ENCODE measurements around the gene ENGASE. TPM values are rescaled to one million over a fixed set of nuclear protein-coding genes. Genes with fewer than 3 reads are reported as not detected.

Gene ENGASE
- total RNA-seq, 1 donor from 2014 or later = 11.7 TPM

- H3K9ac ChIP-seq = no peak overlapping the region
- H3K27me3 ChIP-seq = peaks cover 26% of the 10 kb centered on the region
- H3K4me1 ChIP-seq = peaks cover 18% of the 10 kb centered on the region
- H3K27ac ChIP-seq = no peak overlapping the region
- peaks cover 10% of the 10 kb centered on the region for H4K20me1 ChIP-seq (ENCODE audit: low read depth)
- Mint-ChIP-seq H3K27ac (no peak overlapping the region), H3K4me3 (no peak overlapping the region), H3K9me3 (peaks cover 5% of the 10 kb centered on the region), H3K27me3 (ENCODE audit: insufficient read depth, low read depth) (peaks cover 20% of the 10 kb centered on the region), H3K4me1 (peaks cover 18% of the 10 kb centered on the region), H3K36me3 (no peaks in the 10 kb centered on the region)
- no peak overlapping the region for H2AFZ ChIP-seq (replicated peaks)
- H3F3A ChIP-seq (ENCODE audit: low read depth) = peaks cover 25% of the 10 kb centered on the region
- no peak for DNase-seq (ENCODE audit: low spot score)
- H3K79me2 ChIP-seq (ENCODE audit: low read depth) = no peaks in the 10 kb centered on the region
- H3K4me3 ChIP-seq = no peak overlapping the region
- H3K9me3 ChIP-seq (ENCODE audit: low read depth) = no peaks in the 10 kb centered on the region
- H3K4me2 ChIP-seq = no peak overlapping the region
- no peaks in the 10 kb centered on the region for H3K36me3 ChIP-seq
- TF ChIP-seq EZH2phosphoT487 (IDR thresholded peaks at IDR 0.05) = no peak
- no peak for TF ChIP-seq EZH2 (IDR thresholded peaks at IDR 0.05)
- no peak for TF ChIP-seq CTCF (IDR thresholded peaks at IDR 0.05)
These were observed 29.5 kb upstream of the ENGASE start for GRCh38 chr17:79045001-79045729.

- Histone ChIP-seq H3K36me3 (no peaks in the 10 kb centered on the region), H3K4me2 (no peak overlapping the region), H3K4me1 (peaks cover 18% of the 10 kb centered on the region), H3K27ac (no peak overlapping the region), H3K79me2 (ENCODE audit: low read depth) (no peaks in the 10 kb centered on the region), H3K4me3 (no peak overlapping the region), H3K9me3 (ENCODE audit: low read depth) (no peaks in the 10 kb centered on the region), H3K9ac (no peak overlapping the region), H3F3A (ENCODE audit: low read depth) (peaks cover 25% of the 10 kb centered on the region), H3K27me3 (peaks cover 26% of the 10 kb centered on the region), H2AFZ (replicated peaks) (no peak overlapping the region), H4K20me1 (ENCODE audit: low read depth) (peaks cover 10% of the 10 kb centered on the region)
- no peaks in the 10 kb centered on the region for H3K36me3 Mint-ChIP-seq
- peaks cover 19% of the 10 kb centered on the region for H3K27me3 Mint-ChIP-seq (ENCODE audit: insufficient read depth, low read depth)
- no peak for TF ChIP-seq EZH2 (IDR thresholded peaks at IDR 0.05)
- peak; percentile 86 for TF ChIP-seq CTCF (IDR thresholded peaks at IDR 0.05)
- peaks cover 5% of the 10 kb centered on the region for H3K9me3 Mint-ChIP-seq
- peak overlapping the region; percentile 51 for H3K27ac Mint-ChIP-seq
- H3K4me1 Mint-ChIP-seq = peaks cover 18% of the 10 kb centered on the region
- peak overlapping the region; percentile 38 for H3K4me3 Mint-ChIP-seq
- peak; percentile 82 for DNase-seq (ENCODE audit: low spot score)
These were observed 28.8 kb upstream of the ENGASE start for GRCh38 chr17:79045842-79046196.

- H3K9ac ChIP-seq = no peak overlapping the region
- no peaks in the 10 kb centered on the region for H3K79me2 ChIP-seq (ENCODE audit: low read depth)
- Mint-ChIP-seq H3K4me1 (peaks cover 18% of the 10 kb centered on the region), H3K36me3 (no peaks in the 10 kb centered on the region), H3K9me3 (peaks cover 5% of the 10 kb centered on the region), H3K27ac (no peak overlapping the region), H3K4me3 (no peak overlapping the region), H3K27me3 (ENCODE audit: insufficient read depth, low read depth) (peaks cover 22% of the 10 kb centered on the region)
- H3K27ac ChIP-seq = no peak overlapping the region
- H3K27me3 ChIP-seq = peaks cover 31% of the 10 kb centered on the region
- DNase-seq (ENCODE audit: low spot score) = no peak
- no peak overlapping the region for H3K4me3 ChIP-seq
- TF ChIP-seq EZH2phosphoT487 (IDR thresholded peaks at IDR 0.05) (no peak), CTCF (IDR thresholded peaks at IDR 0.05) (no peak), EZH2 (IDR thresholded peaks at IDR 0.05) (no peak)
- no peak overlapping the region for H3K4me2 ChIP-seq
- H2AFZ ChIP-seq (replicated peaks) = no peak overlapping the region
- peaks cover 18% of the 10 kb centered on the region for H3K4me1 ChIP-seq
- peaks cover 10% of the 10 kb centered on the region for H4K20me1 ChIP-seq (ENCODE audit: low read depth)
- H3K9me3 ChIP-seq (ENCODE audit: low read depth) = no peaks in the 10 kb centered on the region
- no peaks in the 10 kb centered on the region for H3K36me3 ChIP-seq
- H3F3A ChIP-seq (ENCODE audit: low read depth) = peaks cover 25% of the 10 kb centered on the region
These were observed 28.3 kb upstream of the ENGASE start for GRCh38 chr17:79046197-79046915.

Data from neural progenitor cell (in vitro differentiated cells).